SK-N-SH treated with all-trans-retinoic acid at 6 μM for 48 hours (cell line): ENCODE results near the gene ALDH4A1.

Source experiments
- ATAC-seq: fragments of 200-7000 bp; cut with Tn5 transposase; 3 replicates; pipeline ENCODE4 v1.9.1; 2020; ENCODE audit warnings: mild to moderate bottlenecking, moderate library complexity
- ARNTL ChIP-seq: fragments of 450-650 bp; formaldehyde crosslinking; IDR thresholded peaks from 2 replicates; pipeline ENCODE4 v1.5.0; 2020; ENCODE audit warnings: low read depth, mild to moderate bottlenecking, moderate library complexity, borderline replicate concordance
- BACH2 ChIP-seq: fragments of 250-450 bp; sonication (Bioruptor Pico); IDR thresholded peaks from 2 replicates; pipeline ENCODE4 v1.9.0; 2021; ENCODE audit warnings: mild to moderate bottlenecking, borderline replicate concordance
- CREB5 ChIP-seq: fragments of 250-450 bp; sonication (Bioruptor Pico); IDR thresholded peaks from 2 replicates; pipeline ENCODE4 v1.5.1; 2020; ENCODE audit warnings: low read depth, mild to moderate bottlenecking, moderate library complexity
- CSRNP3 ChIP-seq: fragments of 250-450 bp; sonication (Bioruptor Pico); IDR thresholded peaks from 2 replicates; pipeline ENCODE4 v1.5.1; 2021; ENCODE audit warnings: mild to moderate bottlenecking, moderate library complexity
- ESRRG ChIP-seq: fragments of 250-450 bp; sonication (Bioruptor Pico); IDR thresholded peaks from 2 replicates; pipeline ENCODE4 v1.6.1; 2021; ENCODE audit warnings: mild to moderate bottlenecking
- GLIS3 ChIP-seq: fragments of 250-450 bp; sonication (Bioruptor Pico); IDR thresholded peaks from 2 replicates; pipeline ENCODE4 v1.5.0; 2020; ENCODE audit warnings: mild to moderate bottlenecking, moderate library complexity
- ISL1 ChIP-seq: fragments of 250-450 bp; sonication (Bioruptor Pico); IDR thresholded peaks from 2 replicates; pipeline ENCODE4 v2.1.2; 2022; ENCODE audit warnings: mild to moderate bottlenecking, moderate library complexity
- OSR1 ChIP-seq: fragments of 250-450 bp; sonication (Bioruptor Pico); IDR thresholded peaks from 2 replicates; pipeline ENCODE4 v1.8.0; 2022; ENCODE audit warnings: moderate library complexity, mild to moderate bottlenecking, inconsistent platforms
- PATZ1 ChIP-seq: fragments of 250-450 bp; sonication (Bioruptor Pico); IDR thresholded peaks from 2 replicates; pipeline ENCODE4 v1.8.0; 2020; ENCODE audit warnings: mild to moderate bottlenecking, moderate library complexity, borderline replicate concordance
- POU6F1 ChIP-seq: fragments of 250-450 bp; sonication (Bioruptor Pico); IDR thresholded peaks from 2 replicates; pipeline ENCODE4 v1.8.0; 2021; ENCODE audit warnings: low read depth, mild to moderate bottlenecking, moderate library complexity, borderline replicate concordance
- PPARA ChIP-seq: fragments of 250-450 bp; sonication (Bioruptor Pico); IDR thresholded peaks from 2 replicates; pipeline ENCODE4 v1.5.0; 2020; ENCODE audit warnings: mild to moderate bottlenecking, borderline replicate concordance
- RARB ChIP-seq: fragments of 250-450 bp; sonication (Bioruptor Pico); IDR thresholded peaks from 2 replicates; pipeline ENCODE4 v1.8.0; 2021; ENCODE audit warnings: mild to moderate bottlenecking, moderate library complexity
- SNAI2 ChIP-seq: fragments of 250-450 bp; sonication (Bioruptor Pico); IDR thresholded peaks from 2 replicates; pipeline ENCODE4 v1.5.0; 2020; ENCODE audit warnings: mild to moderate bottlenecking, moderate library complexity
- TCF4 ChIP-seq: fragments of 250-450 bp; sonication (Bioruptor Pico); IDR thresholded peaks from 2 replicates; pipeline ENCODE4 v1.8.0; 2021; ENCODE audit warnings: mild to moderate bottlenecking, moderate library complexity, borderline replicate concordance
- TOX ChIP-seq: fragments of 250-450 bp; sonication (Bioruptor Pico); IDR thresholded peaks from 2 replicates; pipeline ENCODE4 v1.8.0; 2021; ENCODE audit warnings: mild to moderate bottlenecking, moderate library complexity, borderline replicate concordance
- TSHZ2 ChIP-seq: fragments of 250-450 bp; sonication (Bioruptor Pico); IDR thresholded peaks from 2 replicates; pipeline ENCODE4 v1.5.0; 2020; ENCODE audit warnings: mild to moderate bottlenecking, moderate library complexity
- ZC3H10 ChIP-seq: fragments of 250-450 bp; sonication (Bioruptor Pico); IDR thresholded peaks from 2 replicates; pipeline ENCODE4 v1.5.1; 2021; ENCODE audit warnings: mild to moderate bottlenecking, moderate library complexity
- ZFP3 ChIP-seq: fragments of 250-450 bp; sonication (Bioruptor Pico); IDR thresholded peaks from 2 replicates; pipeline ENCODE4 v1.5.0; 2020; ENCODE audit warnings: mild to moderate bottlenecking, moderate library complexity
- ZFP30 ChIP-seq: fragments of 450-650 bp; formaldehyde crosslinking; IDR thresholded peaks from 2 replicates; pipeline ENCODE4 v1.5.0; 2022; ENCODE audit warnings: mild to moderate bottlenecking, moderate library complexity
- ZNF565 ChIP-seq: fragments of 450-650 bp; formaldehyde crosslinking; conservative IDR thresholded peaks from 2 replicates; pipeline ENCODE4 v1.5.0; 2020; ENCODE audit warnings: low read depth, mild to moderate bottlenecking, moderate library complexity
- ZNF70 ChIP-seq: fragments of 450-650 bp; formaldehyde crosslinking; IDR thresholded peaks from 2 replicates; pipeline ENCODE4 v1.5.0; 2020; ENCODE audit warnings: mild to moderate bottlenecking, moderate library complexity
- ZNF8 ChIP-seq: fragments of 450-650 bp; formaldehyde crosslinking; IDR thresholded peaks from 2 replicates; pipeline ENCODE4 v1.5.0; 2020; ENCODE audit warnings: mild to moderate bottlenecking, moderate library complexity

Gene ALDH4A1

GRCh38 chr1:18927082-18927653, 24.8 kb upstream of the ALDH4A1 start:
- no peak for TF ChIP-seq PATZ1
- no peak for TF ChIP-seq RARB (CRISPR knock-in tag)
- TF ChIP-seq TCF4: no peak
- no peak for TF ChIP-seq GLIS3 (CRISPR knock-in tag)
- no peak for TF ChIP-seq ZNF8 (CRISPR knock-in tag)
- TF ChIP-seq ZNF565 (CRISPR knock-in tag): no peak
- no peak for TF ChIP-seq ZNF70 (CRISPR knock-in tag)
- TF ChIP-seq CSRNP3 (CRISPR knock-in tag): no peak
- TF ChIP-seq SNAI2 (CRISPR knock-in tag): no peak
- no peak for TF ChIP-seq TOX (CRISPR knock-in tag)
- TF ChIP-seq ESRRG (CRISPR knock-in tag): no peak
- no peak for TF ChIP-seq PPARA (CRISPR knock-in tag)
- TF ChIP-seq ARNTL: no peak
- ATAC-seq: peak; percentile 4

- ATAC-seq: peak; percentile 73
Measured at GRCh38 chr1:18926315-18927081, 24.1 kb upstream of the ALDH4A1 start.

More at GRCh38 chr1:18926315-18927081, 24.1 kb upstream of the ALDH4A1 start:
- TF ChIP-seq CREB5 (CRISPR knock-in tag) (no peak), ZC3H10 (no peak), TSHZ2 (CRISPR knock-in tag) (no peak), ZNF70 (CRISPR knock-in tag) (no peak), TCF4 (no peak), BACH2 (CRISPR knock-in tag) (no peak), TOX (CRISPR knock-in tag) (no peak), ARNTL (no peak), RARB (CRISPR knock-in tag) (no peak), POU6F1 (CRISPR knock-in tag) (no peak), ZFP3 (no peak), ISL1 (no peak), OSR1 (CRISPR knock-in tag) (no peak), ZFP30 (no peak), ZNF565 (CRISPR knock-in tag) (no peak), ZNF8 (CRISPR knock-in tag) (no peak), GLIS3 (CRISPR knock-in tag) (no peak), SNAI2 (CRISPR knock-in tag) (no peak)
